Left colon (tissue), 2 donors: ENCODE data around the gene MMD2. TPM values are rescaled to one million over a fixed set of nuclear protein-coding genes. Genes with fewer than 3 reads are reported as not detected.
A peak's percentile ranks its signal among the peaks of the same experiment; 100 is the strongest.
"Not testable (repeated sequence)": the region's sequence is repeated elsewhere in the genome, so short reads cannot be mapped to it uniquely, and the experiment has no call there.

Experiments used
- ATAC-seq: fragments of 200-7000 bp; cut with Tn5 transposase; one replicate; pipeline ENCODE4 v1.9.1; 2020; ENCODE audit warnings: mild to moderate bottlenecking, moderate library complexity
- DNase-seq, 2 donors: peaks; one replicate each; pipeline ENCODE4 v3.0.0-alpha.2; 2020
- intact Hi-C, 2 donors: fragments of 100-400 bp; cut with DNase I in 1 of 2; cut with micrococcal nuclease in 1 of 2; formaldehyde crosslinking; loops; one replicate each; pipeline versions ENCODE4 v1.11.2 to v1.14.0; 2022; cut with DNase I, micrococcal nuclease
- total RNA-seq, 2 donors: library from RNA; stranded (reverse); fragmentation: NEBNext Ultra II Directional; extraction: Animal tissue kit (Norgen Biotek cat#: 25700); gene quantifications; one replicate each; pipeline ENCODE4 v1.2.1, GENCODE V29; 2021
- donor health status: DM: no; HTN: no; CAD: no.
- donor health status: DM: yes; HTN: yes; CAD: no.

MMD2 gene
- total RNA-seq, 2 donors from 2014 or later = not detected

- DNase-seq (no peak), ATAC-seq (no peak)
- intact Hi-C loops = no loop called here
Measured at GRCh38 chr7:4911111-4911828, 47.7 kb downstream of the MMD2 start.

GRCh38 chr7:4906682-4907081, 52.3 kb downstream of the MMD2 start:
- ATAC-seq (no peak), DNase-seq (no peak)
- intact Hi-C loops = no loop called here

- no peak for DNase-seq
- no peak for ATAC-seq
- intact Hi-C loops = no loop called here
Measured at GRCh38 chr7:4905171-4905570, 53.8 kb downstream of the MMD2 start.

GRCh38 chr7:4904346-4904745, 54.6 kb downstream of the MMD2 start:
- ATAC-seq (no peak), DNase-seq (no peak)
- intact Hi-C loops = no loop called here

- ATAC-seq (no peak), DNase-seq (no peak)
- intact Hi-C loops = no loop called here
Measured at GRCh38 chr7:4895766-4896165, 63.2 kb downstream of the MMD2 start.

GRCh38 chr7:4894482-4894881, 64.5 kb downstream of the MMD2 start:
- intact Hi-C loops = no loop called here
- no peak for DNase-seq
- ATAC-seq = no peak

- ATAC-seq (no peak), DNase-seq (no peak)
- intact Hi-C loops = no loop called here
Measured at GRCh38 chr7:4893929-4894475, 65.0 kb downstream of the MMD2 start.

- DNase-seq, ATAC-seq, intact Hi-C loops: not testable (repeated sequence)
Measured at GRCh38 chr7:4893188-4893587, 65.8 kb downstream of the MMD2 start.

- intact Hi-C loops, ATAC-seq, DNase-seq: not testable (repeated sequence)
Measured at GRCh38 chr7:4891522-4891921, 67.5 kb downstream of the MMD2 start.

- intact Hi-C loops = no loop called here
- ATAC-seq = no peak
- no peak for DNase-seq
Measured at GRCh38 chr7:4889682-4890081, 69.3 kb downstream of the MMD2 start.

- ATAC-seq (no peak), DNase-seq (no peak)
- intact Hi-C loops = no loop called here
Measured at GRCh38 chr7:4888161-4888560, 70.8 kb downstream of the MMD2 start.

GRCh38 chr7:4886671-4887070, 72.3 kb downstream of the MMD2 start:
- DNase-seq (no peak), ATAC-seq (no peak)
- intact Hi-C loops = no loop called here

- ATAC-seq = no peak
- no peak for DNase-seq
- intact Hi-C loops = no loop called here
Measured at GRCh38 chr7:4885317-4885807, 73.6 kb downstream of the MMD2 start.

- DNase-seq (no peak), ATAC-seq (no peak)
- intact Hi-C loops = no loop called here
Measured at GRCh38 chr7:4884164-4884563, 74.8 kb downstream of the MMD2 start.

GRCh38 chr7:4883372-4884144, 75.4 kb downstream of the MMD2 start, which contains the start of gene RADIL:
Gene RADIL, minus strand, starts transcription at chr7:4883716. Its CDS starts 5,577 bp downstream, at chr7:4878139.
- peak; percentile 87 to 90 for DNase-seq
- peak; percentile 99 for ATAC-seq
- intact Hi-C loops = no loop called here

- intact Hi-C loops = no loop called here
- DNase-seq = no peak
- no peak for ATAC-seq
Measured at GRCh38 chr7:4883033-4883371, 76.0 kb downstream of the MMD2 start.

- peak; percentile 46 for ATAC-seq
- intact Hi-C loops = no loop called here
Measured at GRCh38 chr7:4882169-4883032, 76.6 kb downstream of the MMD2 start.

GRCh38 chr7:4880218-4880617, 78.8 kb downstream of the MMD2 start:
- no peak for DNase-seq
- intact Hi-C loops = no loop called here
- ATAC-seq = no peak

More at GRCh38 chr7:4882169-4883032, 76.6 kb downstream of the MMD2 start:
- peak in 1 of 2 donors; percentile 27 for DNase-seq
